ENCODE data around the gene CDC14A.

CDC14A gene

DNA sequence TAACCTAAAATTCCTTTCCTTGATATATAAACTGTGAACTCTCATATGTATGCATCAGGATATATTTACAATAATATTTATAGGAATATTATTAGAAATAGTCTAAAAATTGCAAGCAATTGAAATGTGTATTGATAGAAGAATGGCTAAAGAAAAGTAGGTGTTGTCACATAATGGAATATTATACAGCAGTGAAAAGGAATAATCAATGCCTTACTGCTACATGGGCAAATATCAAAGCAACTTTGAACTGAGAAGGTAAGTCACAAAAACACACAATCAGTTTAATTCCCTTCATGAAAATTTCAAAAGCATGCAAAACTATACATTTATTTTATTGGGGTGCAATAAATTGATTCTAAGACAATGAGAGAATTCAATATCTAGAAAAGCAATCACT lies 35.7 kb upstream of the CDC14A start:
- H3K4me2 ChIP-seq (ENCODE audit: low read depth, low read length, poor library complexity, severe bottlenecking), result no peak overlapping the region
- H3K36me3 ChIP-seq (ENCODE audit: low read length), result no peaks in the 10 kb centered on the region
- no peak overlapping the region for H3K4me3 ChIP-seq (ENCODE audit: insufficient read depth, low read length, poor library complexity, severe bottlenecking)
- no peak overlapping the region for H3K27ac ChIP-seq (ENCODE audit: low read depth, low read length)
- H3K79me2 ChIP-seq (ENCODE audit: insufficient read depth, low read length), result no peaks in the 10 kb centered on the region
- TF ChIP-seq EZH2phosphoT487 (conservative IDR thresholded peaks at IDR 0.05; ENCODE audit: low read length), result no peak
- TF ChIP-seq, protein P1, sequence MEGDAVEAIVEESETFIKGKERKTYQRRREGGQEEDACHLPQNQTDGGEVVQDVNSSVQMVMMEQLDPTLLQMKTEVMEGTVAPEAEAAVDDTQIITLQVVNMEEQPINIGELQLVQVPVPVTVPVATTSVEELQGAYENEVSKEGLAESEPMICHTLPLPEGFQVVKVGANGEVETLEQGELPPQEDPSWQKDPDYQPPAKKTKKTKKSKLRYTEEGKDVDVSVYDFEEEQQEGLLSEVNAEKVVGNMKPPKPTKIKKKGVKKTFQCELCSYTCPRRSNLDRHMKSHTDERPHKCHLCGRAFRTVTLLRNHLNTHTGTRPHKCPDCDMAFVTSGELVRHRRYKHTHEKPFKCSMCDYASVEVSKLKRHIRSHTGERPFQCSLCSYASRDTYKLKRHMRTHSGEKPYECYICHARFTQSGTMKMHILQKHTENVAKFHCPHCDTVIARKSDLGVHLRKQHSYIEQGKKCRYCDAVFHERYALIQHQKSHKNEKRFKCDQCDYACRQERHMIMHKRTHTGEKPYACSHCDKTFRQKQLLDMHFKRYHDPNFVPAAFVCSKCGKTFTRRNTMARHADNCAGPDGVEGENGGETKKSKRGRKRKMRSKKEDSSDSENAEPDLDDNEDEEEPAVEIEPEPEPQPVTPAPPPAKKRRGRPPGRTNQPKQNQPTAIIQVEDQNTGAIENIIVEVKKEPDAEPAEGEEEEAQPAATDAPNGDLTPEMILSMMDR (IDR thresholded peaks at IDR 0.05; ENCODE audit: insufficient read depth, low read length, poor library complexity, severe bottlenecking), result no peak
- peaks cover 10% of the 10 kb centered on the region; the same call in 1 of the 2 replicates for H3K9me3 ChIP-seq (ENCODE audit: insufficient read depth, low read length)
- H4K20me1 ChIP-seq (ENCODE audit: low read depth, low read length), result no peaks in the 10 kb centered on the region
- H3K27me3 ChIP-seq (ENCODE audit: low read length), result no peaks in the 10 kb centered on the region
- no peaks in the 10 kb centered on the region for H3F3A ChIP-seq (ENCODE audit: insufficient read depth)
- H3K9ac ChIP-seq (ENCODE audit: low read length), result no peak overlapping the region
- H3K9me2 ChIP-seq (replicated peaks; ENCODE audit: insufficient read depth, low read length), result no peaks in the 10 kb centered on the region
- H2AFZ ChIP-seq (ENCODE audit: low read depth, low read length, severe bottlenecking), result no peak overlapping the region

DNA sequence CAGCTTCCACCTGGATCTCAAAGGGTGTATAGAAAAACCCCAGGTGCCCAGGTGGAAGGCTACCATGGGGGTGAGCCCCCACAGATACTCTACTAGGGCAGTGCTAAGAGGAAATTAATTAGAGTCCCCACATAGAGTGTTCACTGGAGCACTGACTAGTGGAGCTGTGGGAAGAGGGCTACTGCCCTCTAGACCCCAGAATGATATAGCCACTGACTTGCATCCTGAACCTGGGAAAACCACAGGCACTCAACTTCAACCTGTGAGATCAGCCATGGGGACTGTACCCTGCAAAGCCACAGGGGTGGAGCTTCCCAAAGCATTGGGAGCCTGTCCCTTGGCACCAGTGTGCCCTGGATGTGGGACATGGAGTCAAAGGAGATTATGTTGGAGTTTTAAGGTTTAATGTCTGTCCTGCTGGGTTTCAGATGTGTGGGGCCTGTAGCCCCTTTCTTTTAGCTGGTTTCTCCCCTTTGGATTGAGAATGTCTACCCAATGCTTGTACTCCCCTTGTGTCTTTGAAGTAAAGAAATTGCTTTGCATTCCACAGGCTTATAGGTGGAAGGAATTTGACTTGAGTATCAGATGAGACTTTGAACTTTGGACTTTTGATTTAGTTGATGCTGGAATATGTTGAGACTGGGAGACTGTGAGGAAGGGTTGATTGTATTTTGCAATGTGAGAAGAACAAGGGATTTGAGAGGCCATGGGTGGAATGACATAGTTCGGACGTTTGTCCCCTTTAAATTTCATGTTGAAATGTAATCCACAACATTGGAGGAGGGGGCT lies 31.8 kb upstream of the CDC14A start:
- no peak overlapping the region for H2AFZ ChIP-seq (ENCODE audit: low read depth, low read length, severe bottlenecking)
- no peak overlapping the region for H3K4me2 ChIP-seq (ENCODE audit: low read depth, low read length, poor library complexity, severe bottlenecking)
- H3K4me3 ChIP-seq (ENCODE audit: insufficient read depth, low read length, poor library complexity, severe bottlenecking), result no peak overlapping the region
- no peaks in the 10 kb centered on the region for H3F3A ChIP-seq (ENCODE audit: insufficient read depth)
- TF ChIP-seq, protein P1 (IDR thresholded peaks at IDR 0.05; ENCODE audit: insufficient read depth, low read length, poor library complexity, severe bottlenecking), result no peak
- TF ChIP-seq EZH2phosphoT487 (conservative IDR thresholded peaks at IDR 0.05; ENCODE audit: low read length), result no peak
- H3K9me3 ChIP-seq (ENCODE audit: insufficient read depth, low read length), result peaks cover 6% of the 10 kb centered on the region; the same call in 1 of the 2 replicates
- H3K27ac ChIP-seq (ENCODE audit: low read depth, low read length), result no peak overlapping the region
- H3K27me3 ChIP-seq (ENCODE audit: low read length), result no peaks in the 10 kb centered on the region
- H4K20me1 ChIP-seq (ENCODE audit: low read depth, low read length), result no peaks in the 10 kb centered on the region
- H3K79me2 ChIP-seq (ENCODE audit: insufficient read depth, low read length), result no peaks in the 10 kb centered on the region
- H3K36me3 ChIP-seq (ENCODE audit: low read length), result no peaks in the 10 kb centered on the region
- H3K9me2 ChIP-seq (replicated peaks; ENCODE audit: insufficient read depth, low read length), result no peaks in the 10 kb centered on the region
- H3K9ac ChIP-seq (ENCODE audit: low read length), result no peak overlapping the region

DNA sequence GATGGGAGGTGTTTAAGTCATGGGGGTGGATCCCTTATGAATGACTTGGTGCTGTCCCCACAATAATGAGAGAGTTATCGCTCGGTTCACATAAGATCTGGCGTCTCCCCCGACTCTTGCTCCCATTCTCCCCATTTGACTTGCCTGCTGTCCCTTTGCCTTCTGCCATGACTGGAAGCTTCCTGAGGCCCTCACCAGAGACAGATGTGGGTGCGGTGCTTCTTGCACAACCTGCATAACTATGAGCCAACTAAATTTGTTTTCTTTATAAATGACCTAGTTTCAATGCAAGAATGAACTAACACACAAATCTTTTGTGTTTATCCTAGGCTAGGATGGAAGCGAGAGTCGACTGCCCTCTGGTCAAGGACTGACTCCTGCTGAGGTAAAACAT lies 31.2 kb upstream of the CDC14A start:
- H3K4me2 ChIP-seq (ENCODE audit: low read depth, low read length, poor library complexity, severe bottlenecking), result no peak overlapping the region
- no peaks in the 10 kb centered on the region for H3K79me2 ChIP-seq (ENCODE audit: insufficient read depth, low read length)
- no peak overlapping the region for H3K9ac ChIP-seq (ENCODE audit: low read length)
- H3K27ac ChIP-seq (ENCODE audit: low read depth, low read length), result no peak overlapping the region
- H2AFZ ChIP-seq (ENCODE audit: low read depth, low read length, severe bottlenecking), result no peak overlapping the region
- H4K20me1 ChIP-seq (ENCODE audit: low read depth, low read length), result no peaks in the 10 kb centered on the region
- H3K9me2 ChIP-seq (replicated peaks; ENCODE audit: insufficient read depth, low read length), result no peaks in the 10 kb centered on the region
- no peaks in the 10 kb centered on the region for H3F3A ChIP-seq (ENCODE audit: insufficient read depth)
- 0 out of 2 replicates have a peak, but pooled peaks cover under 1% of the 10 kb centered on the region for H3K9me3 ChIP-seq (ENCODE audit: insufficient read depth, low read length)
- no peaks in the 10 kb centered on the region for H3K36me3 ChIP-seq (ENCODE audit: low read length)
- H3K27me3 ChIP-seq (ENCODE audit: low read length), result no peaks in the 10 kb centered on the region
- TF ChIP-seq EZH2phosphoT487 (conservative IDR thresholded peaks at IDR 0.05; ENCODE audit: low read length), result no peak
- H3K4me3 ChIP-seq (ENCODE audit: insufficient read depth, low read length, poor library complexity, severe bottlenecking), result no peak overlapping the region

DNA sequence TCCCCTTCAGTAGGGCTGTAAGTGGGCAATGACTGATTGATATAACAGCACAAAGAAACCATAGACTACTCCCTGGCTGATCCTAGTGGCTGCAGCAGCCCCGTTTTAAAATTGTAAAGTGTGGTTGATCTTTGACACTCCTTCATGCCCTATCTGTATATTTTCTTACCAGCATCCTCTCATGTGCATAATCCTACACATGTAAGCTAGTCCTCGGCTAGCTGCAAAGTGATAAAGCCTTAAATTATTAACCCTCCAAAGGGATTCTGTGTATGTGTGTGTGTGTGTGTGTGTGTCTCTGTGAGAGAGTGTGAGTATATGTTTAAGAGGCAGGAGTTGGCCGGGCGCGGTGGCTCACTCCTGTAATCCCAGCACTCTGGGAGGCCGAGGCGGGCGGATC lies 30.8 kb upstream of the CDC14A start:
- no peak overlapping the region for H2AFZ ChIP-seq (ENCODE audit: low read depth, low read length, severe bottlenecking)
- TF ChIP-seq, protein P1 (IDR thresholded peaks at IDR 0.05; ENCODE audit: insufficient read depth, low read length, poor library complexity, severe bottlenecking), result no peak
- no peak for TF ChIP-seq EZH2phosphoT487 (conservative IDR thresholded peaks at IDR 0.05; ENCODE audit: low read length)

More for the DNA sequence above, 30.8 kb upstream of the CDC14A start:
- H3K9me3 ChIP-seq (ENCODE audit: insufficient read depth, low read length), result no peaks in the 10 kb centered on the region
- no peaks in the 10 kb centered on the region for H3F3A ChIP-seq (ENCODE audit: insufficient read depth)
- H3K4me2 ChIP-seq (ENCODE audit: low read depth, low read length, poor library complexity, severe bottlenecking), result no peak overlapping the region
- H3K4me3 ChIP-seq (ENCODE audit: insufficient read depth, low read length, poor library complexity, severe bottlenecking), result no peak overlapping the region
- no peaks in the 10 kb centered on the region for H3K9me2 ChIP-seq (replicated peaks; ENCODE audit: insufficient read depth, low read length)
- no peaks in the 10 kb centered on the region for H3K27me3 ChIP-seq (ENCODE audit: low read length)
- H4K20me1 ChIP-seq (ENCODE audit: low read depth, low read length), result no peaks in the 10 kb centered on the region
- H3K79me2 ChIP-seq (ENCODE audit: insufficient read depth, low read length), result no peaks in the 10 kb centered on the region
- no peak overlapping the region for H3K9ac ChIP-seq (ENCODE audit: low read length)
- H3K36me3 ChIP-seq (ENCODE audit: low read length), result no peaks in the 10 kb centered on the region
- H3K27ac ChIP-seq (ENCODE audit: low read depth, low read length), result no peak overlapping the region
